SU-DHL-6 (cell line): ENCODE data around the gene RAP1GAP.

Experiments
- CTCF ChIP-seq: fragments of 200-600 bp; sonication (generic); IDR thresholded peaks from one replicate; pipeline ENCODE4 v1.5.1; 2017; ENCODE audit warnings: antibody characterized with exemption, mild to moderate bottlenecking, low read length, moderate library complexity; ENCODE audit not compliant: insufficient read depth, poor library complexity, severe bottlenecking
- EZH2phosphoT487 ChIP-seq: fragments of 200-600 bp; sonication (generic), shearing (Covaris generic); conservative IDR thresholded peaks from 2 replicates; pipeline ENCODE4 v1.6.1; 2018; ENCODE audit warnings: mild to moderate bottlenecking, antibody characterized with exemption, low read length, moderate library complexity, mixed read lengths

GRCh38 chr1:21576031-21576797, 92.9 kb downstream of the RAP1GAP start:
- TF ChIP-seq CTCF = no peak
- no peak for TF ChIP-seq EZH2phosphoT487
